WERI-Rb-1 (cell line): ENCODE results near the gene IGFBP4.

Experiments
- DNase-seq: peaks from one replicate; pipeline ENCODE4 v3.0.0-alpha.2; 2020
- H3K27ac ChIP-seq: fragments of 250-450 bp; sonication (Bioruptor Pico); 2 replicates; pipeline ENCODE4 v1.5.1; 2020; ENCODE audit warnings: mild to moderate bottlenecking, moderate library complexity
- H3K27me3 ChIP-seq: fragments of 250-450 bp; sonication (Bioruptor Pico); 2 replicates; pipeline ENCODE4 v1.5.1; 2021; ENCODE audit warnings: mild to moderate bottlenecking, low read depth, moderate library complexity; ENCODE audit not compliant: insufficient read depth, severe bottlenecking
- H3K36me3 ChIP-seq: fragments of 250-450 bp; sonication (Bioruptor Pico); 2 replicates; pipeline ENCODE4 v1.5.1; 2020; ENCODE audit warnings: mild to moderate bottlenecking, moderate library complexity
- H3K4me3 ChIP-seq: 2 replicates; pipeline ENCODE4 v1.5.1; 2011; ENCODE audit warnings: low read depth, mild to moderate bottlenecking, control low read depth, low read length
- H3K9me3 ChIP-seq: fragments of 250-450 bp; sonication (Bioruptor Pico); 2 replicates; pipeline ENCODE4 v1.5.1; 2021; ENCODE audit warnings: mild to moderate bottlenecking, moderate library complexity; ENCODE audit not compliant: severe bottlenecking
- CTCF ChIP-seq: IDR thresholded peaks from 2 replicates; pipeline ENCODE4 v1.5.1; 2011; ENCODE audit warnings: low read depth, mild to moderate bottlenecking, control low read depth, inconsistent platforms, low read length

The IGFBP4 gene

GRCh38 chr17:40459636-40460603, 16.7 kb downstream of the IGFBP4 start:
- TF ChIP-seq CTCF = no peak
- no peak overlapping the region for H3K27ac ChIP-seq

GRCh38 chr17:40460604-40460967, 17.3 kb downstream of the IGFBP4 start:
- H3K9me3 ChIP-seq = no peaks in the 10 kb centered on the region
- no peak for DNase-seq
- H3K27ac ChIP-seq = no peak overlapping the region; the same call in 1 of the 2 replicates
- no peak for TF ChIP-seq CTCF
- no peaks in the 10 kb centered on the region for H3K27me3 ChIP-seq
- no peak overlapping the region for H3K4me3 ChIP-seq
- H3K36me3 ChIP-seq = peaks cover 25% of the 10 kb centered on the region

More at GRCh38 chr17:40459636-40460603, 16.7 kb downstream of the IGFBP4 start:
- Histone ChIP-seq H3K27me3 (no peaks in the 10 kb centered on the region), H3K9me3 (no peaks in the 10 kb centered on the region), H3K36me3 (peaks cover 26% of the 10 kb centered on the region), H3K4me3 (no peak overlapping the region)
- no peak for DNase-seq

- H3K4me3 ChIP-seq = no peak overlapping the region
- TF ChIP-seq CTCF = no peak
- peak overlapping the region; percentile 44 for H3K27ac ChIP-seq
- no peaks in the 10 kb centered on the region for H3K9me3 ChIP-seq
- no peak for DNase-seq
- H3K36me3 ChIP-seq = peaks cover 19% of the 10 kb centered on the region
- H3K27me3 ChIP-seq = no peaks in the 10 kb centered on the region
These were observed 17.9 kb downstream of the IGFBP4 start for GRCh38 chr17:40460968-40461731.

GRCh38 chr17:40461732-40462342, 18.6 kb downstream of the IGFBP4 start:
- TF ChIP-seq CTCF = no peak
- no peaks in the 10 kb centered on the region for H3K9me3 ChIP-seq
- peak overlapping the region; percentile 44 for H3K27ac ChIP-seq
- H3K27me3 ChIP-seq = no peaks in the 10 kb centered on the region
- peaks cover 12% of the 10 kb centered on the region for H3K36me3 ChIP-seq
- DNase-seq = peak; percentile 42
- no peak overlapping the region for H3K4me3 ChIP-seq

DNA sequence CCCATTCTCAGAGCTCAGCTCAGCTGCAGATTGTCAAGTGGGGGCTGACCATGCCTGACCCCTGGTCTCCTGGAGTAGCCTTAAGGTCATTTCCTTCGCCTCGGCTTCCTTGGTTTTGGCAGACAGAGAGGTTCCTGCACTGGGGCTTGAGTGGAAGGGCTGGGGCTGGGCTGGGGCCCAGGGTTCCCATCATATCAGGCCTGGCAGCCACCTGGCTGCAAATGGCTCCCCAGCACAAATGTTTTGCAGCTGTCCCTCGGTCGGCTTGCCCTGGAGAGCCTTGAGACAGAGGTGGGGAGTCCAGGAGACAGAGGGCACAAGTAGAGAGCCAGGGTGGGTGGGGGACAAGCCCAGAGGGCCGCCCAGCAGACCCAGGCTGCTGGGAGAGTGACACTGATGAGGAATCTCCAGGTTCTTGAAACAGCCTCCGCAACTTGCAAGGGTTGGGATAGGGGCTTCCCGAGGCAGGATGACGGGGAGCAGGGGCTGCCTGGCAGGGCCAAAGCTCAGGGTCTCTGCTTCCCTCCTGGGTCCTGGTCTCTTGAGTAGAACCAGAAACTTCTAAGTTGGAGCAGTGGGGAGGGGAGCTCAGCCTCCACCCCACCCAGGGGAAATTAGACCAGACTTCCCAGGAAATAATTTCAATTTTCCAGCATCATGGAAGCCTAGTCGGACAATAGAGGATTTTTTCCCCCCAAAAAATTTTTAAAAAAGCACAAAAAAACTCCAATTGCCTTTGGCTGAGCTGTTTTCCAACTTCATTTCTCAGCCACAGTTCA, 19.3 kb downstream of the IGFBP4 start:
- DNase-seq = no peak
- no peak for TF ChIP-seq CTCF
- H3K36me3 ChIP-seq = peaks cover 6% of the 10 kb centered on the region
- H3K27me3 ChIP-seq = no peaks in the 10 kb centered on the region
- no peaks in the 10 kb centered on the region for H3K9me3 ChIP-seq
- H3K27ac ChIP-seq = peak overlapping the region; percentile 44
- no peak overlapping the region for H3K4me3 ChIP-seq
